MCF 10A (cell line): ENCODE results near the gene LRBA. TPM values are rescaled to one million over a fixed set of nuclear protein-coding genes. Genes with fewer than 3 reads are reported as not detected.

Experiments used
- BruUV-seq: library from RNA; stranded (reverse); fragments of 400-500 nt; replicated peaks from 2 replicates; lab custom pipeline; 2021; lab: Mats Ljungman, UMichigan
- CTCF ChIA-PET: fragments of 300-600 bp; sonication (Branson Sonifier 250); formaldehyde crosslinking; extraction: SDS; loops from one replicate; lab custom pipeline; 2021; ENCODE audit warnings: antibody characterized with exemption, inconsistent platforms; lab: Yijun Ruan, JAX
- POLR2A ChIA-PET: fragments of 300-600, 350-650 bp; sonication (Branson Sonifier 250); formaldehyde crosslinking; extraction: SDS; loops from one replicate; lab custom pipeline; 2020; ENCODE audit warnings: antibody characterized with exemption, inconsistent platforms; lab: Yijun Ruan, JAX
- DNase-seq: peaks from one replicate; pipeline ENCODE4 v3.0.0-alpha.2; 2018; ENCODE audit not compliant: unreplicated experiment
- H3K27ac Mint-ChIP-seq: one replicate; pipeline ENCODE4 v1.8.0; 2022; ENCODE audit warnings: mild to moderate bottlenecking, low read depth, mixed read lengths; ENCODE audit not compliant: unreplicated experiment
- H3K27me3 Mint-ChIP-seq: one replicate; pipeline ENCODE4 v1.8.0; 2022; ENCODE audit warnings: mixed read lengths; ENCODE audit not compliant: insufficient read depth, unreplicated experiment
- H3K36me3 Mint-ChIP-seq: one replicate; pipeline ENCODE4 v1.8.0; 2022; ENCODE audit warnings: mild to moderate bottlenecking, moderate library complexity, mixed read lengths; ENCODE audit not compliant: insufficient read depth, unreplicated experiment
- H3K4me1 Mint-ChIP-seq: one replicate; pipeline ENCODE4 v1.8.0; 2022; ENCODE audit warnings: mixed read lengths; ENCODE audit not compliant: insufficient read depth, unreplicated experiment
- H3K4me3 Mint-ChIP-seq: one replicate; pipeline ENCODE4 v1.8.0; 2022; ENCODE audit warnings: mild to moderate bottlenecking, moderate library complexity, mixed read lengths; ENCODE audit not compliant: unreplicated experiment
- H3K9me3 Mint-ChIP-seq: one replicate; pipeline ENCODE4 v1.8.0; 2022; ENCODE audit warnings: mixed read lengths; ENCODE audit not compliant: unreplicated experiment
- intact Hi-C: fragments of 100-400 bp; cut with micrococcal nuclease; formaldehyde crosslinking; loops from 2 replicates; pipeline ENCODE4 v1.14.1; 2022
- total RNA-seq: library from RNA; stranded (reverse); gene quantifications from 2 replicates; pipeline ENCODE4 v1.2.3, GENCODE V29; 2022
- TF ChIP-seq, protein P1 (sequence below): fragments of 200-600 bp; IDR thresholded peaks from one replicate; pipeline ENCODE4 v1.8.0; 2022; ENCODE audit warnings: antibody characterized with exemption, mild to moderate bottlenecking; ENCODE audit not compliant: unreplicated experiment

LRBA gene
- total RNA-seq, 1 experiment from 2014 or later = 64.5 TPM

GRCh38 chr4:150818661-150819060 is 196.4 kb downstream of the LRBA start:
- TF ChIP-seq, protein P1, sequence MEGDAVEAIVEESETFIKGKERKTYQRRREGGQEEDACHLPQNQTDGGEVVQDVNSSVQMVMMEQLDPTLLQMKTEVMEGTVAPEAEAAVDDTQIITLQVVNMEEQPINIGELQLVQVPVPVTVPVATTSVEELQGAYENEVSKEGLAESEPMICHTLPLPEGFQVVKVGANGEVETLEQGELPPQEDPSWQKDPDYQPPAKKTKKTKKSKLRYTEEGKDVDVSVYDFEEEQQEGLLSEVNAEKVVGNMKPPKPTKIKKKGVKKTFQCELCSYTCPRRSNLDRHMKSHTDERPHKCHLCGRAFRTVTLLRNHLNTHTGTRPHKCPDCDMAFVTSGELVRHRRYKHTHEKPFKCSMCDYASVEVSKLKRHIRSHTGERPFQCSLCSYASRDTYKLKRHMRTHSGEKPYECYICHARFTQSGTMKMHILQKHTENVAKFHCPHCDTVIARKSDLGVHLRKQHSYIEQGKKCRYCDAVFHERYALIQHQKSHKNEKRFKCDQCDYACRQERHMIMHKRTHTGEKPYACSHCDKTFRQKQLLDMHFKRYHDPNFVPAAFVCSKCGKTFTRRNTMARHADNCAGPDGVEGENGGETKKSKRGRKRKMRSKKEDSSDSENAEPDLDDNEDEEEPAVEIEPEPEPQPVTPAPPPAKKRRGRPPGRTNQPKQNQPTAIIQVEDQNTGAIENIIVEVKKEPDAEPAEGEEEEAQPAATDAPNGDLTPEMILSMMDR = no peak
- no peak overlapping the region for H3K27ac Mint-ChIP-seq
- H3K4me1 Mint-ChIP-seq = peaks cover 6% of the 10 kb centered on the region
- ChIA-PET POLR2A (interaction anchor here (0.6 to 1.1 kb wide), 2 partner anchors 21 to 24 kb away, joined by 3 read pairs; no protein-coding TSS in a partner anchor), CTCF (interaction anchor here (0.5 kb wide), 1 partner anchor 61 kb away, joined by 3 read pairs; no protein-coding TSS in a partner anchor)
- no TSS peak for BruUV-seq
- no peaks in the 10 kb centered on the region for H3K27me3 Mint-ChIP-seq
- H3K9me3 Mint-ChIP-seq = no peaks in the 10 kb centered on the region
- intact Hi-C loops = no loop called here
- H3K4me3 Mint-ChIP-seq = no peak overlapping the region
- DNase-seq = no peak
- H3K36me3 Mint-ChIP-seq = peaks cover 8% of the 10 kb centered on the region

DNA sequence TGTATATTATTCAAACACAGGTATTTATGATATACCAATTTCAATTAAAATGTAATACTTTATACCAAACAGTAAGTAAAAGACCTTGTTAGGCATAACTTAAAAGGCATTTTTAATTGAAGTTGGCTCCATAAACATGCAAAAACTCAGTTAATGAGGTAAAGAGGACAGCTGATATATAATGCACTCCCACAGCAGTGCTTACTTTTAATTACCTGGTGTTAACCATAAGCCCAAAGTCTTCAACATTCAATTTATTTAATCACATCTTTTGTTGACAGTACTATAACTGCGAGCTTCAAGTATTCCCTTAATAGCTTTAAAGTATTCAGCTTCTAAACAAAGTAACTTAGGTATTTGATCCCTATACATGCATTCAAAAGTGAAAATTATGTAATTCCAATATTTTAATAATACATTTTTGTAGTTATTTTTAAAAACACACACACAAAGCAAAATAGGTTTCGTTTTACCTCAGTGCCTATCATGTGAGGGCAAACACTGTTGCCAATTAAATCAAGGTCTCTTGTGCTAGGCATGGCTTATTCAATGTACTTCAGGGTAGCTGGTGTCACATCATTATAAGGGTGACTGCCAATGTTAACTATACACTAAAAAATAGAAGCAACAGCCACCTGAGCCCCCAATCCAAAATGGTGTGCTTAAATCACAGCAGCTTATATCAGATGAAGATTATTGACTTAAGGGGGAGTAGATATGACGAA is 197.1 kb downstream of the LRBA start:
- no peak overlapping the region for H3K27ac Mint-ChIP-seq
- no peak for DNase-seq
- peaks cover 8% of the 10 kb centered on the region for H3K36me3 Mint-ChIP-seq
- CTCF ChIA-PET = interaction anchor here (0.5 to 0.7 kb wide), 3 partner anchors 62 to 924 kb away, joined by 3 read pairs; no protein-coding TSS in a partner anchor
- POLR2A ChIA-PET = interaction anchor here (0.6 to 1.1 kb wide), 3 partner anchors 13 to 24 kb away, joined by 3 to 4 read pairs (median 3); no protein-coding TSS in a partner anchor
- BruUV-seq = no TSS peak
- peaks cover 6% of the 10 kb centered on the region for H3K4me1 Mint-ChIP-seq
- TF ChIP-seq, protein P1 = no peak
- no peaks in the 10 kb centered on the region for H3K27me3 Mint-ChIP-seq
- H3K9me3 Mint-ChIP-seq = no peaks in the 10 kb centered on the region
- intact Hi-C loops = no loop called here
- no peak overlapping the region for H3K4me3 Mint-ChIP-seq

DNA sequence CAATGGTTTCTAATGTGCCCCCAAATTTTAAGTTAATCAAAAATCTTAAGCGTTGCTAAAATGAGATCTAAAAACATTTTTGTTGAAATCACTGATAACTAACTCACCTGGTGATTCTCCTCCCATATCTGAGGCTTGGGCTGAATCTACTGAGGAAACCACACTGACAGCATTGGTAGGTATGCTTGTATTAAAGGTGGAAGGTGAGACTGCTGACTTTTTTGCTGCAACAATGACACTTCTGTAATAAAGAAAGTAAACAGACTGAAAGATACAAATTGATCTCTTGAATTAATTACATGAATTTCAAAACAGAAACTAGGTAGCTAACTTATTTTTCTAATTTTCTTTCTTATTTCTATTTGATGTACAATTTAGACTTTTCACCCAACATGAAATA is 198.1 kb downstream of the LRBA start:
- Mint-ChIP-seq H3K4me1 (peaks cover 6% of the 10 kb centered on the region), H3K9me3 (no peaks in the 10 kb centered on the region), H3K27ac (no peak overlapping the region), H3K27me3 (no peaks in the 10 kb centered on the region), H3K4me3 (no peak overlapping the region), H3K36me3 (peaks cover 8% of the 10 kb centered on the region)
- CTCF ChIA-PET = interaction anchor here (0.7 kb wide), 1 partner anchor 191 kb away, joined by 3 read pairs; no protein-coding TSS in a partner anchor
- DNase-seq = no peak
- POLR2A ChIA-PET = interaction anchor here (0.7 kb wide), 1 partner anchor 14 kb away, joined by 4 read pairs; no protein-coding TSS in a partner anchor
- intact Hi-C loops = no loop called here
- TF ChIP-seq, protein P1 = no peak
- no TSS peak for BruUV-seq

DNA sequence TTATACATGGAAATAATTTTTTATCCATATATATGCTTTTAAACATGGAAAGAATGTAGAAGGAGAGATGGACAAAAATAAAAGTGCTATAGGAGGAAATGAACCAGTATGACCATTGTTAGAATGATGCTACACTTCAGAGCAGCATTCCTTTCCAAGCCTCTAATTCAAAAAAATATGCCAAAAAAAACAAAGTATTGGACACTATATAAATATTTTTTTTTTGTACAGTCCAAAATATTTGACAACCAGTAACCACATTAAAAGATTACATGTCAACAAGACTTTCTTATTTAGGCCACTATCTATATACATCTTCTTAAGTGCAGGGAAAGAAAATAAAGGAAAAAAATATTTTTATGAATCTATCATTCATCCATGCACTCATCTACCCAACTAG is 198.6 kb downstream of the LRBA start:
- H3K4me3 Mint-ChIP-seq = no peak overlapping the region
- peaks cover 11% of the 10 kb centered on the region for H3K36me3 Mint-ChIP-seq
- no peak overlapping the region for H3K27ac Mint-ChIP-seq
- ChIA-PET CTCF (interaction anchor here (0.5 kb wide), 1 partner anchor 171 kb away, joined by 3 read pairs; no protein-coding TSS in a partner anchor), POLR2A (interaction anchor here (1.0 kb wide), 1 partner anchor 23 kb away, joined by 3 read pairs; no protein-coding TSS in a partner anchor)
- H3K4me1 Mint-ChIP-seq = peaks cover 6% of the 10 kb centered on the region
- TF ChIP-seq, protein P1 = no peak
- no TSS peak for BruUV-seq
- no peaks in the 10 kb centered on the region for H3K27me3 Mint-ChIP-seq
- no peaks in the 10 kb centered on the region for H3K9me3 Mint-ChIP-seq
- no peak for DNase-seq
- intact Hi-C loops = no loop called here
